ENCODE results near the gene SEZ6.

- no peak for TF ChIP-seq CTCF (conservative IDR thresholded peaks at IDR 0.05; ENCODE audit: low read depth, low read length)
- no peak for TF ChIP-seq POLR2A (IDR thresholded peaks at IDR 0.05; ENCODE audit: low read depth, low read length)
- no peak for TF ChIP-seq RFX5 (IDR thresholded peaks at IDR 0.05; ENCODE audit: low read depth, low read length)
- no peak for TF ChIP-seq MAZ (IDR thresholded peaks at IDR 0.05; ENCODE audit: borderline replicate concordance, low read depth, low read length)
- TF ChIP-seq RAD21 (IDR thresholded peaks at IDR 0.05; ENCODE audit: low read length): no peak
- no peak for TF ChIP-seq USF2 (IDR thresholded peaks at IDR 0.05; ENCODE audit: low read depth, low read length)
- no peak for TF ChIP-seq BHLHE40 (IDR thresholded peaks at IDR 0.05; ENCODE audit: low read depth, low read length)
These were observed 15.4 kb upstream of the SEZ6 start for GRCh38 chr17:29021226-29021625.
